Neuron (in vitro differentiated cells): ENCODE measurements around the gene LDLRAD4.

Experiments
- H2AFZ ChIP-seq: one replicate; pipeline ENCODE4 v1.6.1; 2013; ENCODE audit warnings: low read depth, mild to moderate bottlenecking, inconsistent platforms, low read length, moderate library complexity
- H3K27me3 ChIP-seq: one replicate; pipeline ENCODE4 v1.6.1; 2013; ENCODE audit warnings: low read length; ENCODE audit not compliant: insufficient read depth
- H3K36me3 ChIP-seq: one replicate; pipeline ENCODE4 v1.6.1; 2013; ENCODE audit warnings: low read length; ENCODE audit not compliant: insufficient read depth
- H3K4me1 ChIP-seq: one replicate; pipeline ENCODE4 v1.6.1; 2013; ENCODE audit warnings: low read length; ENCODE audit not compliant: insufficient read depth
- H3K4me3 ChIP-seq: 2 replicates; pipeline ENCODE4 v1.5.1; 2013; ENCODE audit warnings: mild to moderate bottlenecking, low read length, moderate library complexity
- H3K9me3 ChIP-seq: one replicate; pipeline ENCODE4 v1.6.1; 2013; ENCODE audit warnings: low read length

The LDLRAD4 gene

GRCh38 chr18:13545514-13545913 is 327.0 kb downstream of the LDLRAD4 start:
- Histone ChIP-seq H3K4me1 (no peaks in the 10 kb centered on the region), H3K4me3 (no peak overlapping the region), H3K36me3 (no peaks in the 10 kb centered on the region), H2AFZ (no peak overlapping the region), H3K27me3 (peaks cover 4% of the 10 kb centered on the region), H3K9me3 (no peaks in the 10 kb centered on the region)

GRCh38 chr18:13545955-13546354 is 327.4 kb downstream of the LDLRAD4 start:
- Histone ChIP-seq H3K4me1 (no peaks in the 10 kb centered on the region), H3K36me3 (no peaks in the 10 kb centered on the region), H3K9me3 (no peaks in the 10 kb centered on the region), H3K4me3 (no peak overlapping the region), H3K27me3 (peaks cover 4% of the 10 kb centered on the region), H2AFZ (no peak overlapping the region)

- Histone ChIP-seq H2AFZ (no peak overlapping the region), H3K9me3 (no peaks in the 10 kb centered on the region), H3K4me1 (no peaks in the 10 kb centered on the region), H3K27me3 (peaks cover 4% of the 10 kb centered on the region), H3K4me3 (no peak overlapping the region), H3K36me3 (no peaks in the 10 kb centered on the region)
These were observed 328.1 kb downstream of the LDLRAD4 start for GRCh38 chr18:13546638-13547037.

GRCh38 chr18:13547347-13547746 is 328.8 kb downstream of the LDLRAD4 start:
- Histone ChIP-seq H3K9me3 (no peaks in the 10 kb centered on the region), H3K4me1 (no peaks in the 10 kb centered on the region), H3K27me3 (peaks cover 7% of the 10 kb centered on the region), H3K4me3 (no peak overlapping the region), H2AFZ (no peak overlapping the region), H3K36me3 (no peaks in the 10 kb centered on the region)

- Histone ChIP-seq H3K9me3 (no peaks in the 10 kb centered on the region), H3K27me3 (peaks cover 10% of the 10 kb centered on the region), H3K4me1 (no peaks in the 10 kb centered on the region), H3K4me3 (no peak overlapping the region), H2AFZ (no peak overlapping the region), H3K36me3 (no peaks in the 10 kb centered on the region)
These were observed 329.7 kb downstream of the LDLRAD4 start for GRCh38 chr18:13548106-13548819.

GRCh38 chr18:13548966-13549879 is 330.7 kb downstream of the LDLRAD4 start:
- Histone ChIP-seq H3K27me3 (peaks cover 7% of the 10 kb centered on the region), H3K4me3 (no peak overlapping the region), H3K36me3 (no peaks in the 10 kb centered on the region), H2AFZ (no peak overlapping the region), H3K4me1 (no peaks in the 10 kb centered on the region), H3K9me3 (no peaks in the 10 kb centered on the region)

GRCh38 chr18:13549880-13550232 is 331.3 kb downstream of the LDLRAD4 start:
- Histone ChIP-seq H3K4me3 (no peak overlapping the region), H3K36me3 (no peaks in the 10 kb centered on the region), H2AFZ (no peak overlapping the region), H3K9me3 (no peaks in the 10 kb centered on the region), H3K4me1 (no peaks in the 10 kb centered on the region), H3K27me3 (peaks cover 7% of the 10 kb centered on the region)

GRCh38 chr18:13550418-13551304 is 332.1 kb downstream of the LDLRAD4 start:
- Histone ChIP-seq H3K4me1 (no peaks in the 10 kb centered on the region), H3K27me3 (peaks cover 7% of the 10 kb centered on the region), H3K36me3 (no peaks in the 10 kb centered on the region), H2AFZ (no peak overlapping the region), H3K4me3 (no peak overlapping the region), H3K9me3 (no peaks in the 10 kb centered on the region)

GRCh38 chr18:13551305-13551603 is 332.7 kb downstream of the LDLRAD4 start:
- Histone ChIP-seq H2AFZ (no peak overlapping the region), H3K9me3 (no peaks in the 10 kb centered on the region)

GRCh38 chr18:13551841-13552733 is 333.5 kb downstream of the LDLRAD4 start:
- no peaks in the 10 kb centered on the region for H3K9me3 ChIP-seq
- no peaks in the 10 kb centered on the region for H3K36me3 ChIP-seq
- H3K4me1 ChIP-seq = no peaks in the 10 kb centered on the region
- no peak overlapping the region for H3K4me3 ChIP-seq
- H2AFZ ChIP-seq = no peak overlapping the region
- peaks cover 7% of the 10 kb centered on the region for H3K27me3 ChIP-seq

More at GRCh38 chr18:13551305-13551603, 332.7 kb downstream of the LDLRAD4 start:
- Histone ChIP-seq H3K27me3 (peaks cover 7% of the 10 kb centered on the region), H3K36me3 (no peaks in the 10 kb centered on the region), H3K4me3 (no peak overlapping the region), H3K4me1 (no peaks in the 10 kb centered on the region)

- Histone ChIP-seq H3K4me1 (no peaks in the 10 kb centered on the region), H3K36me3 (no peaks in the 10 kb centered on the region), H3K9me3 (no peaks in the 10 kb centered on the region), H3K4me3 (no peak overlapping the region), H2AFZ (no peak overlapping the region), H3K27me3 (peaks cover 7% of the 10 kb centered on the region)
These were observed 334.9 kb downstream of the LDLRAD4 start for GRCh38 chr18:13553449-13553848.

- Histone ChIP-seq H3K4me3 (no peak overlapping the region), H2AFZ (no peak overlapping the region), H3K4me1 (no peaks in the 10 kb centered on the region), H3K36me3 (no peaks in the 10 kb centered on the region), H3K27me3 (peaks cover 7% of the 10 kb centered on the region), H3K9me3 (no peaks in the 10 kb centered on the region)
These were observed 336.6 kb downstream of the LDLRAD4 start for GRCh38 chr18:13555192-13555591.
